IPS-11a (cell line): ENCODE measurements around the gene PCDH1.

Source experiments
- H3K4me3 ChIP-seq: one replicate; pipeline ENCODE4 v1.5.1; 2013; ENCODE audit warnings: low read depth, low read length, control low read depth

The PCDH1 gene

DNA sequence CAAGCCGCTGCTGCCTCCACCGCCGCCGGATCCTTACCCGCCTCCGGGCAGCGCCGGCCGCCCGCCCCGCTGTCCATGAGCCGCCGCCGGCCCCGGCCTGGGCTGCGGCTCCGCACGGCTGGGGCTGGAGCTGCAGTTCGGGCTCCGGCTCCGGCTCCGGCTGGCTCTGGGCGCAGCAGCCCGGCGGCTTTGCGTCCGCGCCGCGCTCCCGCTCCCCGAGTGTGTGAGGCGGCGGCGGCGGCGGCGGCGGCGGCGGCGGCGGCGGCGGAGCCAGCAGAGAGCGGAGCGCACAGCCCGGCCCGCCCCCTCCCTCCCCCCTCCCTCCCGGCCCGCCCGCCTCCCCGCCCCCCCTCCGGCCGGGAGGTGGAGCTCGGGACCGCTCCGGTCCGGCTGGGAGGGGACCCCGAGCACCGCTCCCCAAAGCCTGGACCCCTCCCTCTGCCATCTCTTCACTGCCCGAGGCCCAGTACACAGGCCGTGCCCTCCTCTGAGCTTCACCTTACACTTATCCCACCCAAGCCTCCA is at the start of gene PCDH1:
TSS of gene PCDH1 (minus strand) at position 225 of the 525 bp plus-strand sequence. CDS start at position 77, 148 bp downstream.
- peak within 1 kb of the TSS; percentile 91 for H3K4me3 ChIP-seq

DNA sequence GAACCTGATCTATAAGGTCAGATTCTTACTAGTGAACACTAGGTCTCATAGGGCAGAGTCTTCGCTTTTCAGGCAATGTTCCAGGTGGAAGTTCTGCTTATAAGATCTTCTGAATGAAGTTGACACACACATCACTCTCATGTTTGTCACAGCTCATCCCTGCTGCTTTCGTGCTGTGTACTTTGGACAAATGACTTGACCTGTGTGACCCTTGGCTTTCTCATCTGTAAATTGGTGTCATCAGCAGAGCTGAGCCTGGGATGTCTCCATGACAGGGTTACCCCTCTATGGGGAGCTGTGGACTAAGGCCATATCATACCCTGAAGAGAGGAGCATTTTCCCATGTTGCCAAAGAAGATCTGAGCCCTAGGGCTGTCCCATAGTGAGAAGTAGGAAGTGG is 48.2 kb upstream of the PCDH1 start:
- no peak overlapping the region for H3K4me3 ChIP-seq

DNA sequence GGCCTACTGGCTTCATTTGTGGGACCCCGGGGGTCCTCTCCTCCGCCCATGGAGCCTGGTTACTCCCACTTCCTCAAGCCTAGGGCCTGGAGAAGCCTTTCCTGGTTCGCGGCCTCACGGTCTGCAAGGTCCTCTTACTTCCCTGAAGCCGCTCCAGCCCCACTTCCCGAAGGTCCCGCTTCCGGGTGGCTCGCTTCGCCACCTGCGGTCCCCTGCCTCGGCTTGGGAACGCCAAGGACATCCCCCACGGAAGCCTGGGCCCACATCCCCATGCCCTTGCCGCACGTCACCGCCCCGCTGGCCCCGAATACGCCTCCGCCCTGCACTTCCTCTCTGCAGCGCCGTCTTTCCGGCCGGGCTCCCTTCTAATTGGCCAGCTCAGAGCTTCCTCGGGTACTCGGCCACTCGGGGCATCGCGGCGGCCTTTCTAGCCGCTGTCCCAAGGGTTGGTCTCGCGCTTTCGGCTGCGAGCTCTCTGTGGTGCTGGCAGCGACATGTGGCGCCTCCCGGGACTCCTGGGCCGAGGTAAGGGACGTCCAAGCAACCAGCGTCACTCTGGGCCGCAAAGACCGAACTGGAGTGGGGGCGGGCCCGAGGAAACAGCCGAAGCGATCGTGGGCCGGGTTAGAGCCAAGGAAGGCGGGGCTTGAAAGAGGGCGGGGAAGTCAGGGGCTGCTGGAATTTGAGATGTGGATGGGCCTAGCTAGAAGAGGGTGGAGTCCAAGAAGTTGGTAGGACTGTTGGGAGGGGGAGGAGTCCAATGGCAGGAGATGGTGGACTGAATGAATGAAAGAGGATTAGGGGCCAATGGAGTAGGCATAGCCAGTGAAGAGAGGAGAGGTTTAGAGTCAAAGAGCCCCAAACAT is 45.5 kb upstream of the PCDH1 start, which contains the start of gene DELE1:
TSS of gene DELE1 (plus strand) at position 424 of the 866 bp plus-strand sequence. CDS start at position 495, 71 bp downstream.
- H3K4me3 ChIP-seq: peak within 1 kb of the TSS; percentile 73

DNA sequence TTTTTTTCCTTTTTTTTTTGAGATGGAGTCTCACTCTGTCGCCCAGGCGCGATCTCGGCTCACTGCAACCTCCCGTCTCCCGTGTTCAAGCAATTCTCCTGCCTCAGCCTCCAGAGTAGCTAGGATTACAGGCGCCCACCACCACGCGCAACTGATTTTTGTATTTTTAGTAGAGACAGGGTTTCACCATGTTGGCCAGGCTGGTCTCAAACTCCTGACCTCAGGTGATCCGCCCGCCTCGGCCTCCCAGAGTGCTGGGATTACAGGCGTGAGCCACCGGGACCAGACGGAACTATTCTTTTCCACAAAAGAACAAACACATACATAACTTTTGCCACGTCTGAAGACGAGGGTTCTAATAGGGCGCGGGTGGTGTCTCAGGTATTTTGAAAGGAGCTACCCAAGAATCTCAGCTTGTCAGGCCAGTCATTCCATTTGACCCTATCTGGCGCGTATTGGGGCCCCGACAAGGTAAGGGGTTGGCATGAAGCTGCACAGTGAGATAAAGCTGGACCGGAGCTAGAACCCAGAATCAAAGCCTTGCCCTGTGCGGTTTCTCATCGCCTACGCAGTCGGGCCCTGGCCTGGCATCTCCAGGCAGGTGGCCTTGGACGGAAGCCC is 44.7 kb upstream of the PCDH1 start:
- H3K4me3 ChIP-seq: peak overlapping the region; percentile 73

DNA sequence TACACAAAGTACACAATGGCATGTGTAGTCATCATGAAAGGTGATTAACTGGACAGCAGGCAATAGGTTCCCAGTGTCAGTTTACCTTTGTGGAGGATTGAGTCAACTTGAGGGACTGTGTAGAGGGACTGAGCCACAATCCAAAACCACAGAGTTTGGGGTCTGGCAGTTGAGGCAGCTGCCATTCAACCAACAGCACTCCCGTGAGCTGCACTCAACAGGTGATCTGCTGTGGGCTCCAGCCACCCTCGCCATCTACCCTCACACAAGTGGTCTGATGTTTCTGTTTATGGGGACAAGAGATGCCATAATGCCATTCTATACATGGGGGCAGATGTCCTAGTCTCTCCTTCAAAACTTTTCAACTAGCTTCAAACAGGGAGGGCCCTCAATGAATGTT is 42.6 kb upstream of the PCDH1 start:
- H3K4me3 ChIP-seq: no peak overlapping the region

DNA sequence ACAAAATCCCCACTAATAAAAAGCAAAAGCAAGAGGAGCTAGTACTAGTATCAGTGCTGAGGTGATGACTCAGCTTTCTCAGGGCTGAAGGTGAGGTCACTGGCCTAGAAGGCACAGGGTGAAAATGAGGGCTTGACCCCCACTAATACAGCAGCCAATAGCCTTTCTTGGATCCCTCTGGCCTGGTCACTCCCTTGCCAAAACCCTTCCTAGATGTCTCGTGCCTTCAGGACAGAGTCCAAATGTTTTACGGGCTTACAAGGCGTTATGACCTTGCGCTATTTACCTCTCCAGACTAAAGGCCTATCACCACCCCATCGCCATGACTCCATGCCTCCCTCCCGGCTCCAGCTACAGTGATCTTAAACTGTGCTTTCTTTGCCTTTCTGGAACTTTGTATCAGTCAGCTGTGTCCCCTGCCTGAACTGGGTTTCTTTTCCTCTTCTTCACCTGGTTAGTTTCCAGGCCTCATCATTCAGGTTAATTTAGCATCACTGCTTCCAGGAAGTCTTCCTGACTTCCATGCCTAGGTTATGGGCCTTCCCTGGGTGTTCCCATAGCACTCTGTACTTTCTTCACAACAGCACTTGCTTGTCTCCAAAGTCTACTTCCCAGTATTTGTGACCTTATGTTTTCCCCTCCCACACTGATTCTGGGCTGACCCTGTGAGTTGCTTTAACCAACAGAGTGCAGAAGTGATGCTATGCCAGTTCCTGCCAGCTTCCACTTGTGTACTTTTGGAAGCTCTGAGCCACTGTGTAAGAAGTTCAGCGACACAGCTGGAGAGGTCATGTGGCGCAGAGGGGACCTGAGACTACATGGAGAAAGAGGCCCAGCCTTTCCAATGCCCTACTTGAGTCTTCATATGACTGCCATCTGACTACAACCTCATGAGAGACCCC is 41.3 kb upstream of the PCDH1 start:
- no peak overlapping the region for H3K4me3 ChIP-seq

DNA sequence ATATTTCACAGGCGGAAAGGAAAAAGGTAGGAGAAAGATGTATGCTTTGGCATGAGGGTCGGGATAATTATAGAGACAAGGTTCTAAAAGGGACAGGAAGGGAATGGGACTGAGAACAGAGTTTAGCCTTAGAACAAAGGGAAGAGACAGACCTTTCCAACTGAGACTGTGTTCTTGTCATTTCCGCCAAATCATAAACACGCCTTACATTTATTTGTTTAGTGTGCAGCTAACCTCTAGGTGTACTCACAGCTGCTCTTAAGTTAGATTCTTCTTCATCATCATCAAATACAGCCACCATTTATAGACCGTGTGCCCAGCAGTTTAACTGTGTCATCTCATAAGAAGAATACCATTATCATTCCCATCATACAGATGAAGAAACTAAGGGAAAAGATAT is 39.5 kb upstream of the PCDH1 start:
- no peak overlapping the region for H3K4me3 ChIP-seq

DNA sequence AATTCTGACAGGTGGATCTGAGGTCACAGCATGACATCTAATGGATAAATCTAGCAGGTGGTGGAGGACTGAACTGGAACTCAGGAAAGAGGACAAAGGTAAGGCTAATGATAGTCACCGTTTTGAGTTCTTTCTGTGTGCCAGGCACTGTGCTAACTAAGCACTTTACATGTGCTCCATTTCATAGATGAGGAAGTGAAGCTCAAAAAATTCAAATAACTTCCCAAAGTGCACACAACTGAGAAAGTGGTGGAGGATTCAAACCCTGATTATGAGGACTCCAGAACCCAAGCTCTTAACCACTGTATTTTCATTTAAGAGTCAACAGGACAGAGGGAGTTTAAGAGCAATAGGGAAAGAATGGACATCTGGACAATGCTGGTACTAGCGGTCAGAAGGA is 38.3 kb upstream of the PCDH1 start:
- H3K4me3 ChIP-seq: no peak overlapping the region

DNA sequence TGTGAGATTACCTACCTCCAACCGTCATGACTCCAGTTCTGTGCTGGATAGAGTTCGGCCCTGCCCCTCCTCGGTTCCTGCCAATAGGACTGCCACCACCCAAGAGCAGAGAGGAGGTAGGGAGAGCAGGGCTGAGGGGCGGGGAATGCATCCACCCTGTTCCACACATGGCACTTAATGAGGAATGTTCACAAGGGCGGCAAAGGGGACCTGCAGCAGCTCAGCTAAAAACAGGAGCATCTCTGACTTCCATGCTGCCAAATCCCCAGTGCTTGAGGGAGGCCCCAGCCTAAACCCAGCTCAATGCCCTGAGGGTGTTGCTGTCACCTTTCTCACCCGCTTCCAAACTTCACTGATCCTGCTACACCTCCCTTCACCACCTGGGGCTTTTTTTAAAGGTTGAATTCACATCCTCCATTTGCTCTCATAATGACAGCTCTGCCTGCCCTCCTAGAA is 37.7 kb upstream of the PCDH1 start:
- H3K4me3 ChIP-seq: no peak overlapping the region

DNA sequence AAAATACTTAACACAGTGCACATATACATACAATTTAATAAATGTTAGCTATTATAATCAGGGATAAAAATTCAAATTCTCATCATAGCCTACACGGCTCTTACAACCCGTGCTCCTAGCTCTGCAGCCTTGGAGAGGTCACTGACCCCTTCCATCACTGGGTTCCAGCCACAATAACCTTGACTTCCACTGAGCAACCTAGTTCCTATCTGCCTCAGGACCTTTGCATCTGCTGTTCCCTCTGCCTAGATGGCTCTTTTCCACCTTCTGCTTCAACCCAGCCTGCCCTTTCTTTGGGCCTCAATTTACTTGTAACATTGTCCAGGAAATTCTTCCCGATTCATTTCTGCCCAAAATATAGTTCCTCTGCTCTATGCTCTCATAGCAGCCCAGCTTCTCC is 36.6 kb upstream of the PCDH1 start:
- no peak overlapping the region for H3K4me3 ChIP-seq

DNA sequence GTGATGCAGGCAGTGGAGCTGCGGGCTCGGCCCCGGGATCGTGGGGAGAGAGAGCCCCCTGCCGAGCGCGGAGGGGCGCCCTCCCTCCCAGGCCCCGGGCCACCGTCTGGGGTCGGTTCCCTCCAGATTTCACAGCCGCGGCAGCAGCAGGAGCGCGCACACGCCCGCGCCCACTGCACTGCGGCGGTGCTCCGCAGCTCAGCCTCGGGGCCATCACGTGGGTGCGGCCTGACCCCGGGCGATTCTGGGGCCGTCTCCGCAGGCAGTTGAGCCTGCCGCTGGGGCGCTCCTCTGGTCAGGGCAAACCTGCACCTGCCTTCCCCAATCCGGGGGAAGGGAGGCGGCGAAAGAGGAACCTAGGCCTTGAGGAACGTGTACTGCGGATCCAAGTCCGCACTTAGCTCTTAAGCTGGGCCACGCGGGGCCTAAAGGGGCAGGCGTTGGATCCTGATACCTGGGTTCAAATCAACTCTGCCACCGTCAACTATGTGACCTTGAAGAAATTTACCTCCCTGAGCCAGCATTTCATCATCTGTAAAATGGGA is 36.1 kb upstream of the PCDH1 start:
- H3K4me3 ChIP-seq: peak overlapping the region; percentile 18

DNA sequence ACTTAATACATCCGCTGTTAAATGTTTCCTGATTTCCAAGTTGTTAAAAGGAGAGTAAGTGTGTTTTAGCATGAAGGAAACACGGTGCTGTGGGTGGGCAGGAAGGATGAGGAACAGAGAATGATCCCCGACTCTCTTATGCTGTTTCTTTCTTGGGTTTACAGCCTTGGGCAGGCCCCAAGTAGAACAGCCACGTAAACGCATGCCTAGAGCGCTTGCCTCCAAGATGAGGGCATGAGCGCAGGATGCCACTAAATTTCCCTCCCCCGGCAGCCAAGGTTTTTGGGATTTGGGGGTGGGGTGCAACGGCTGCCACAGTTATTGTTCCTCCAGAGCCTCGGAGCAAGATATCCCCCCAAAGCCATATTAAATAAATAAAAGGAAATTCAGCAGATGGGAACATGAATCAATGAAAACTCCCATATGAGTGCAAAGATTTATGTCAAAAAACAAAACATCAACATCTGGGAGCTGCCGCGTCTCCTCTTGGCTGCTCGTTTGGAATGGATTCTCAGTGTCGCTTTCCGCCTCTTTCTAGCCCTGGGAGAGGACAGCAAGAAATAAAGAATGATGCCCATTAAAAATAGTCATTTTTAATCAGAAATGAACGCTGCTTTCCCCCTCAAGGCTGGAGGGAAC is 35.5 kb upstream of the PCDH1 start:
- peak overlapping the region; percentile 18 for H3K4me3 ChIP-seq

DNA sequence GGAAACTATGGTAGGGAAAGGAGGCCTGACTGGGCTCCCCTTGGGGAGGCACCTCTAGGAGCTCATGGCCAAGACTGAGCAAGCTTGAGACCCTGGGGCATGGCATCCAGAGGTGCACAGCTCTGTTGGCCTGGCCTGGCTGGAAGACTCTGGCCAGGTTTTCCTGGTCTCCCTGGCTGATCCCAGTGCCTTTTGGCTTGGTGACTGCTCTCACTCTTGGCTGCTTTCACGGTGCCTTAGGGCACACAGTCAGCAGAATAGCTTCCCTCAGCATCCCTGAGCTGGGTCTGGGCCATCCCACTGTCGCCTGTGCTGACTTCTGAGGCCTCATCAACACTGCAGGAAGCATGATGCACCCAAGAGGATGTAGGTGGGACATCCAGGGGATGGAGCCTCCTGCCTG is 32.1 kb upstream of the PCDH1 start:
- H3K4me3 ChIP-seq: no peak overlapping the region

DNA sequence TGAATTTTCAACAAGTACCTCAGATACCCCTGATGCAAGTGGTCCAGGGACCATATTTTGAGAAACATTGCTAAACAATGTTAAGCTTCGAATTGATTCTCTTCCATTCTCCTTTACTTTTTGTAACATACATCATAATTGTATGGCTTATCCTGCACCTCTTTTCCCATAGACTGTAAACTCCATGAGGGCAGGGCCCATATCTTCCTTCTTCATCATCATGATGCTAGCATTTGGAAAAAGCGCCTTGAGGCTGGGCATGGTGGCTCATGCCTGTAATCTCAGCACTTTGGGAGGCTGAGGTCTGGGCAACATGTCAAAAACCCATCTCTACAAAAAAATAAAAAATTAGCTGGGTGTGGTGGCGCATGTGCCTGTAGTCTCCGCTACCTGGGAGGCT is 31.0 kb upstream of the PCDH1 start:
- H3K4me3 ChIP-seq: no peak overlapping the region

DNA sequence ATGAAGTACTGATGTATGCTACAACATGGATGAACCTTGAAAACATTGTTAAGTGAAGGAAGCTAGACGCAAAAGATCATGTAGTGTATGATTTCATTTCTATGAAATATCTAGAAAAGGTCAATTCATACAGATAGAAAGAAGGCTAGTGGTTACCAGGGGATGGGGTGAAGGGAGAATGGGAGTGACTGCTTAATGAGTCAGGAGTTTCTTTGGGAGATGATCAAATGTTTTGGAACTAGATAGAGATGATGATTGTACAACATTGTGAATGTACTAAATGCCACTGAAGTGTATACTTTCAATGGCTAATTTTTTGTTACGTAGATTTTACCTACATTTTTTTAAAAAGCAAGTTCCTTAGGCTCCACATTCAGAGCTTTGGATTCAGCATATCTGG is 30.6 kb upstream of the PCDH1 start:
- no peak overlapping the region for H3K4me3 ChIP-seq

DNA sequence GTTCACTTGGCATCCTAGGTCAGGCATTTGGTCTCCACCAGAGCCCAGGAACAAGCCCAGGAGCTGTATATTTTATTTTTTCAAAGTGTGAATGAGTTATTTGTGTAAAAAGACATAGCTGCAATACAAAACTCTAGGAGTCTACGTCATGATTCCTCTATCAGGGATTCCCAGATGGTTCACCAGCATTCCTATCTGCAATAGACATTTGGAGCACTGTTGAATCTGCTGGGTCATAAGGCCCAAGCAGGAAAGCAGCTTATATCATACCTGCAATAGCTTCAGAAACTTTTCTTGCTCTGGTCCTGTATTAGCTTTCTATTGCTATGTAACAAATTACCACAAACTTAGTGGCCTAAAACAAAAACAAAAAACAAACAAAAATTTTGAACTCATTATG is 28.8 kb upstream of the PCDH1 start:
- no peak overlapping the region for H3K4me3 ChIP-seq

DNA sequence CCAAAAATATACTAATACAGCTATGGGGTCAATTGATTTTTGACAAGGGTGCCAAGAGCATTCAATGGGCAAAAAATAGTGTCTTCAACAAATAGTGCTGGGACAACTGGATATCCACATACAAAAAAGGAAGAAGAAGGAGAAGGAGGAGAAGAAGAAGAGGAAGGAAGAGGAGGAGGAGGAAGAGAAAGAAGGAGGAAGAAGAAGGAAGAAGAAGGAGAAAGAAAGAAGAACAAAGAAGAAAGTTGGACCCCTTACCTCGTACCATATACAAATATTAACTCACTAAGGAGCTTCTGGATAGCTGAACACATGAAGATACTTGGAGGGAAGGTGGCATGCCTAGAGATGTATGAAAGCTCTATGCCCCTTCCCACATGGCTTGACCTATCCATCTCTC is 28.3 kb upstream of the PCDH1 start:
- H3K4me3 ChIP-seq: no peak overlapping the region

DNA sequence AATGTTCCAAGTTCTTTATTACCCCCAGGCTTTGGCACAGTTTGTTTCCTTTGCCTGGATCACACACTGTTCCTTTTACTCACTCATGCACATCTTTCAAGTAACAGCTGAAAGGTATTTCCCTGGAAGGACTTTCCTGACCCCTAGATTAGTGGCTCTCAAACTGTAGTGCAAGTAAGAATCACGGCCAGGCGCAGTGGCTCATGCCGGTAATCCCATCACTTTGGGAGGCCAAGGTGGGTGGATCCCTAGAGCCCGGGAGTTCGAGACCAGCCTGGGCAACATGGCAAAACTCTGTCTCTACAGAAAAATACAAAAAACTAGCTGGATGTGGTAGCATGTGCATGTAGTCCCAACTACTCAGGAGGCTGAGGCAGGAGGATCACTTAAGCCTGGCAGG is 26.3 kb upstream of the PCDH1 start:
- H3K4me3 ChIP-seq: no peak overlapping the region

DNA sequence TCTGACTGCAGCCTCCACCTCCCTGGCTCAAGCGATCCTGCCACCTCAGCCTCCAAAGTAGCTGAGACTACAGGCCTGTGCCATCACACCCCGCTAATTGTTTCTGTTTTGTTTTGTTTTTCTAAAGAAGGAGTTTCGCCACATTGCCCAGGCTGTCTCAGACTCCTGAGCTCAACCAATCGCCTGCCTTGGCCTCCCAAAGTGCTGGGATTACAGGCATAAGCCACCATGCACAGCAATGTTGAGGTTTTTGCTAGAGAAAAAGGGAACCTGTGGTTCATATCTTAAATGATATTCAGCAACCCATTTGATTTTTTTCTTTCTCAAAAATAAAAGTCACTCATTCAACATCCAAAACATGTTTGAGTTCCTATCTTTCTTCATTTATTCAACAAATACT is 25.1 kb upstream of the PCDH1 start:
- H3K4me3 ChIP-seq: no peak overlapping the region
